Fibroblast of lung (primary cell): ENCODE measurements around the gene IL6. TPM values are rescaled to one million over a fixed set of nuclear protein-coding genes. Genes with fewer than 3 reads are reported as not detected.

Experiments
- DNase-seq, 2 donors: peaks; one replicate each; pipeline versions ENCODE4 v3.0.0 to v3.0.0-alpha.2; 2010; ENCODE audit warnings: low read depth in 2 of 2
- H2AFZ ChIP-seq: 2 replicates; pipeline ENCODE4 v1.5.1; 2012; ENCODE audit warnings: low read length, control low read depth, inconsistent platforms
- H3K27ac ChIP-seq: 2 replicates; pipeline ENCODE4 v1.5.1; 2011; ENCODE audit warnings: low read length, control low read depth; ENCODE audit not compliant: insufficient read depth
- H3K27me3 ChIP-seq: 2 replicates; pipeline ENCODE4 v1.5.1; 2011; ENCODE audit warnings: mild to moderate bottlenecking, low read length; ENCODE audit not compliant: control insufficient read depth, insufficient read depth
- H3K36me3 ChIP-seq: 2 replicates; pipeline ENCODE4 v1.5.1; 2011; ENCODE audit warnings: low read length; ENCODE audit not compliant: control insufficient read depth, insufficient read depth
- H3K4me1 ChIP-seq: 2 replicates; pipeline ENCODE4 v1.5.1; 2011; ENCODE audit warnings: low read length; ENCODE audit not compliant: control insufficient read depth, insufficient read depth; ENCODE audit errors: extremely low read depth
- H3K4me2 ChIP-seq: 2 replicates; pipeline ENCODE4 v1.5.1; 2011; ENCODE audit warnings: low read length, control low read depth; ENCODE audit not compliant: insufficient read depth; ENCODE audit errors: extremely low read depth
- H3K4me3 ChIP-seq, 4 experiments: fragments of 200-600 bp in 1 of 4; sonication (generic) in 1 of 4; replicated peaks in 1 of 4; 2 replicates each; pipeline ENCODE4 v1.5.1; 2011 to 2016; ENCODE audit warnings: low read length in 4 of 4, low read depth in 3 of 4, mild to moderate bottlenecking in 3 of 4, control low read depth in 2 of 4, inconsistent platforms in 1 of 4, mixed read lengths in 1 of 4; ENCODE audit not compliant: insufficient read depth in 1 of 4; ENCODE audit errors: control extremely low read depth in 1 of 4
- H3K79me2 ChIP-seq: 2 replicates; pipeline ENCODE4 v1.5.1; 2012; ENCODE audit warnings: mild to moderate bottlenecking, low read length, inconsistent platforms; ENCODE audit not compliant: control insufficient read depth, insufficient read depth
- H3K9ac ChIP-seq: 2 replicates; pipeline ENCODE4 v1.5.1; 2011; ENCODE audit warnings: mild to moderate bottlenecking, low read length, control low read depth; ENCODE audit not compliant: insufficient read depth
- H3K9me3 ChIP-seq: 2 replicates; pipeline ENCODE4 v1.5.1; 2012; ENCODE audit warnings: low read depth, low read length; ENCODE audit not compliant: control insufficient read depth, insufficient read depth
- H4K20me1 ChIP-seq: 2 replicates; pipeline ENCODE4 v1.5.1; 2011; ENCODE audit warnings: low read length; ENCODE audit not compliant: control insufficient read depth, insufficient read depth; ENCODE audit errors: extremely low read depth
- CTCF ChIP-seq, 2 donors: IDR thresholded peaks in 1 of 2; conservative IDR thresholded peaks in 1 of 2; 1 replicate in 1 of 2; 2 replicates in 1 of 2; pipeline ENCODE4 v1.5.1; 2011 to 2012; ENCODE audit warnings: low read length in 2 of 2, control low read depth in 1 of 2, inconsistent platforms in 1 of 2, low read depth in 1 of 2, mild to moderate bottlenecking in 1 of 2
- EZH2 ChIP-seq: IDR thresholded peaks from 2 replicates; pipeline ENCODE4 v1.5.1; 2012; ENCODE audit warnings: low read length, control low read depth, mild to moderate bottlenecking; ENCODE audit errors: missing control alignments
- polyA plus RNA-seq, 2 donors: library from polyadenylated mRNA; depleted of rRNA in 1 of 2; stranded (reverse) in 1 of 2; unstranded in 1 of 2; fragments of >200 nt; gene quantifications; 2 replicates each; pipeline ENCODE4 v1.2.1, GENCODE V29; 2011 to 2012; ENCODE audit warnings: missing spikeins in 1 of 2
- total RNA-seq: library from RNA; depleted of rRNA; stranded (reverse); fragments of >200 nt; gene quantifications from 2 replicates; pipeline ENCODE4 v1.2.1, GENCODE V29; 2014

Gene IL6
- total and polyA plus RNA-seq, 2 donors (not counting 1 experiment from before 2014, with no cell fraction given), result 20.2 to 33.7 TPM

- Histone ChIP-seq H3K27me3 (no peaks in the 10 kb centered on the region), H3K9me3 (no peaks in the 10 kb centered on the region), H3K27ac (peak overlapping the region; percentile 95), H3K4me1 (peaks cover 17% of the 10 kb centered on the region), H3K9ac (no peak overlapping the region), H4K20me1 (no peaks in the 10 kb centered on the region), H3K4me3 (peak overlapping the region in 3 of 4 experiments; percentile 60 to 75 (median 66)), H3K79me2 (no peaks in the 10 kb centered on the region), H3K4me2 (peak overlapping the region; percentile 71), H3K36me3 (peaks cover 4% of the 10 kb centered on the region), H2AFZ (no peak overlapping the region)
- peak; percentile 40 to 61 for TF ChIP-seq CTCF (conservative IDR thresholded peaks at IDR 0.05 in 1 of 2, IDR thresholded peaks at IDR 0.05 in 1 of 2; ENCODE audit: low read depth in 1 of 2, low read length in 2 of 2)
- TF ChIP-seq EZH2, result no peak
- DNase-seq, result peak; percentile 64 to 77
These were observed 1.5 kb downstream of the IL6 start for GRCh38 chr7:22728401-22729029.

- Histone ChIP-seq H3K9ac (no peak overlapping the region), H2AFZ (no peak overlapping the region), H3K9me3 (no peaks in the 10 kb centered on the region), H3K36me3 (peaks cover 4% of the 10 kb centered on the region), H3K4me1 (peaks cover 16% of the 10 kb centered on the region), H4K20me1 (no peaks in the 10 kb centered on the region), H3K4me2 (peak overlapping the region; percentile 71), H3K4me3 (peak overlapping the region in 2 of 4 experiments; percentile 66 to 75), H3K79me2 (no peaks in the 10 kb centered on the region), H3K27ac (no peak overlapping the region), H3K27me3 (no peaks in the 10 kb centered on the region)
- no peak for TF ChIP-seq EZH2
- TF ChIP-seq CTCF (conservative IDR thresholded peaks at IDR 0.05 in 1 of 2, IDR thresholded peaks at IDR 0.05 in 1 of 2; ENCODE audit: low read depth in 1 of 2, low read length in 2 of 2), result no peak
- DNase-seq, result peak in 1 of 2 donors; percentile 15
These were observed 2.3 kb downstream of the IL6 start for GRCh38 chr7:22729180-22729825.

GRCh38 chr7:22730066-22730710, 3.2 kb downstream of the IL6 start:
- Histone ChIP-seq H3K9ac (no peak overlapping the region), H3K4me2 (no peak overlapping the region), H3K4me3 (peak overlapping the region in 2 of 4 experiments; percentile 66 to 75), H3K27ac (no peak overlapping the region), H4K20me1 (no peaks in the 10 kb centered on the region), H3K9me3 (no peaks in the 10 kb centered on the region), H3K36me3 (peaks cover 4% of the 10 kb centered on the region), H3K27me3 (no peaks in the 10 kb centered on the region), H3K79me2 (no peaks in the 10 kb centered on the region), H2AFZ (no peak overlapping the region), H3K4me1 (peaks cover 16% of the 10 kb centered on the region)
- no peak for DNase-seq
- no peak for TF ChIP-seq EZH2
- TF ChIP-seq CTCF (conservative IDR thresholded peaks at IDR 0.05 in 1 of 2, IDR thresholded peaks at IDR 0.05 in 1 of 2; ENCODE audit: low read depth in 1 of 2, low read length in 2 of 2), result no peak
